GM12864 (cell line): ENCODE measurements around the gene MCM8.

ENCODE experiments used
- DNase-seq: peaks from one replicate; pipeline ENCODE4 v3.0.0-alpha.2; 2011; ENCODE audit warnings: low read depth
- H3K4me3 ChIP-seq: 2 replicates; pipeline ENCODE4 v1.5.1; 2011; ENCODE audit warnings: mild to moderate bottlenecking, low read depth, low read length, control low read depth
- CTCF ChIP-seq: IDR thresholded peaks from 2 replicates; pipeline ENCODE4 v1.5.1; 2011; ENCODE audit warnings: low read depth, mild to moderate bottlenecking, moderate library complexity, low read length, control low read depth, inconsistent platforms; ENCODE audit errors: missing control alignments

Gene MCM8

GRCh38 chr20:5918856-5919625, 31.4 kb upstream of the MCM8 start:
- H3K4me3 ChIP-seq, result no peak overlapping the region
- no peak for TF ChIP-seq CTCF
- DNase-seq, result no peak

GRCh38 chr20:5919626-5920544, 30.6 kb upstream of the MCM8 start:
- no peak for TF ChIP-seq CTCF
- DNase-seq, result no peak
- no peak overlapping the region for H3K4me3 ChIP-seq

GRCh38 chr20:5920581-5920980, 29.9 kb upstream of the MCM8 start:
- H3K4me3 ChIP-seq, result no peak overlapping the region
- TF ChIP-seq CTCF, result no peak
- no peak for DNase-seq

- H3K4me3 ChIP-seq, result no peak overlapping the region
- no peak for DNase-seq
These were observed 27.0 kb upstream of the MCM8 start for GRCh38 chr20:5923493-5923892.

GRCh38 chr20:5925551-5925950, 24.9 kb upstream of the MCM8 start:
- H3K4me3 ChIP-seq, result no peak overlapping the region
- DNase-seq, result no peak
- no peak for TF ChIP-seq CTCF

More at GRCh38 chr20:5923493-5923892, 27.0 kb upstream of the MCM8 start:
- TF ChIP-seq CTCF, result no peak

- DNase-seq, result no peak
These were observed 22.5 kb upstream of the MCM8 start for GRCh38 chr20:5927749-5928462.

More at GRCh38 chr20:5927749-5928462, 22.5 kb upstream of the MCM8 start:
- no peak for TF ChIP-seq CTCF
- no peak overlapping the region for H3K4me3 ChIP-seq
